NCI-H748 treated with DMSO at 0.1 percent for 48 hours (cell line): ENCODE measurements around the gene KCNA5.

ENCODE experiments used
- DNase-seq: peaks from one replicate; lab custom pipeline; 2025; lab: John Stamatoyannopoulos, UW

Gene KCNA5

GRCh38 chr12:5043589-5044419 lies at the start of gene KCNA5:
Gene KCNA5 (plus strand): TSS chr12:5043879. CDS start chr12:5044148, 269 bp downstream.
- peak; percentile 46 for DNase-seq

- no peak for DNase-seq
Observed at GRCh38 chr12:4994622-4995021, 49.1 kb upstream of the KCNA5 start.

DNA sequence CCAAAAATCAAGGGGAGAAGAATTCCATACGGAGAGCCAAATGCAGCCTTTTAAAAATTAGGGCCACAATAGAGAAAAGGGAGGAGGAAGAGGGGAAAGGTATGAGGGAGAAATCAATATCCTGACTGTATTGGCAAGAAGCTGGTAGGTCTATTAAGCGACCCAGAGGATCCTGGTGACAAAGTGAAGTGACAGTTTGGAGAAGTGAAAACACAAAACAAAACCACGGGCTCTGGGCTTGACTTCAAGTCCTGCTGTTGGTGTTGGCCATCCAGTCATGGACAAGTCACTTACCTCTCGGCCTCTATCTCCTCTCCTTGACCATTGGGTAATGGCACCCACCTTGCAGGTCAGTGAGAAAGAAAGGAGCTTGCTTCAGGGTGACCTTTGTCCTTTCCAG lies 47.0 kb upstream of the KCNA5 start:
- DNase-seq, result no peak

- no peak for DNase-seq
Observed at GRCh38 chr12:4997939-4998338, 45.7 kb upstream of the KCNA5 start.

- no peak for DNase-seq
Observed at GRCh38 chr12:5000204-5000603, 43.5 kb upstream of the KCNA5 start.

DNA sequence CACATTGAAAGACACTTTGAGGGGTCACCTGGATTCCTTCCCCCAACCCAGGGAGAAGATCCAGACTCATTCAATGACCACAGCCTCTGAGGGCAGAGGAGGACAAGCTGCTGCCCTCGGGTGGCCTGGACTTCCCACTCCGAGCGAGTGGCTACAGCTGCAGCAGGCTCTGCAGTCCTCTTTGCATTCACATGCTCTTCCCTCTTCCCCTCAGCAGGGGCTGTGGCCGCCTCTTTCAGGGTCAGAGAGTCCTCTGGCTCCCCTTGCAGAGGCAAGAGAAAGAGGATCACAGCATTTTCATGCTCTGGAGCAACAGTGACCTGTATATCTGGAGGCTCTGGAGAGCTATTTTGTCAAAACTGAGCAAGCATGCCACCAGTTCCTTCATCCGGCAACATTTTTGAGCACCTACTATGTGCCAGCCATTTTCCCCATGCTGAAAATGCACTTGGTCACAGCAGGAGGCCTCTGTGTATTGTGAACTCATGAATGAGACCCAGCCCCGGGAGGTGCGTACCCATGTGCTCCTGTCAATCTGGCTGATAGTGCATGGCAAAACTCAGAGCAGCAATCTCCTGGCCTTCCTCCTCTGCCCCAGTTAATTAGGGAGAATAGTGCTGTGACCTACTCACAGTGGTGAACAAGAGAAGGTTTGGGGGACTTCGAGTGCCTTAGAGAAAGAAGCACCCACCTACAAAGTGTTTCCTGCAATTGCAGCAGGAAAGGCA lies 42.9 kb upstream of the KCNA5 start:
- DNase-seq, result no peak

GRCh38 chr12:5003025-5003666 lies 40.5 kb upstream of the KCNA5 start:
- DNase-seq, result peak; percentile 23

GRCh38 chr12:5008661-5009060 lies 35.0 kb upstream of the KCNA5 start:
- no peak for DNase-seq

GRCh38 chr12:5010151-5010550 lies 33.5 kb upstream of the KCNA5 start:
- no peak for DNase-seq

DNA sequence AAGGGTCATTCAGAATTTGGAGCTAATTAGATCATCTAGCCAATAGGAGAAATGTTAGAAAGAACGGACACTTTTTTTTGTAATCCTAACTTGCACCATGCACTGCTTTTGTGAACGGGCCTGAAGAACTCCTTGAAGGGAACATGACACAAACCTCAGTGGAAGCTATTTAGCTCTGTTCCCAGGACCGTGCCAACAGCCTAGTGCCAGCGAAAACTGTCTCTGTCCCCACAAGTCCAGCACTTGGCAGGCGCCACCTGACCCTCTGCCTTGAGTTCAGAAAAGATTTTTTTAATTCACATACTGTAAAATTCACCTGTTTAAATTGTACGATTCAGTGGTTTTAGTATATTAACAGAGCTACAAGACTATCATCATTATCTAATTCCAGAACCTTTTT lies 31.3 kb upstream of the KCNA5 start:
- DNase-seq, result no peak

GRCh38 chr12:5013266-5013730 lies 30.4 kb upstream of the KCNA5 start:
- no peak for DNase-seq

DNA sequence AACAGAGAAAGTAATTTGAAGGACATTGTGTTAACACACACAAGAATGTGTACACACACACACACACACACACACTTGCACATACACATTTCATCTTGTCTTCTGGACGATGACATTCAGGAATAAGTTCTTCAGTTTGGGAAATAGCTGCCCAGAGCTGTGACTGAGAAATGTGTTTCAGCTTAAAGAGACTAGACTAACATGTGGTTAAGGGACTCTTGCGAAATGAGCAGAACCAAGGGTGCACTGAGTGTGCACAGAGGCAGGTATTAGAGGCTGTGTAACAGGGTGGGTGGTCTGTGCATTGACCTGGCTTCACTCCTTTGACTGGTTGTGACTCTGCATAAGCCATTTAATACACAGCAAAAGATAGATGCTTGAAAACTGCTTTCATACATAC lies 29.4 kb upstream of the KCNA5 start:
- DNase-seq, result no peak

DNA sequence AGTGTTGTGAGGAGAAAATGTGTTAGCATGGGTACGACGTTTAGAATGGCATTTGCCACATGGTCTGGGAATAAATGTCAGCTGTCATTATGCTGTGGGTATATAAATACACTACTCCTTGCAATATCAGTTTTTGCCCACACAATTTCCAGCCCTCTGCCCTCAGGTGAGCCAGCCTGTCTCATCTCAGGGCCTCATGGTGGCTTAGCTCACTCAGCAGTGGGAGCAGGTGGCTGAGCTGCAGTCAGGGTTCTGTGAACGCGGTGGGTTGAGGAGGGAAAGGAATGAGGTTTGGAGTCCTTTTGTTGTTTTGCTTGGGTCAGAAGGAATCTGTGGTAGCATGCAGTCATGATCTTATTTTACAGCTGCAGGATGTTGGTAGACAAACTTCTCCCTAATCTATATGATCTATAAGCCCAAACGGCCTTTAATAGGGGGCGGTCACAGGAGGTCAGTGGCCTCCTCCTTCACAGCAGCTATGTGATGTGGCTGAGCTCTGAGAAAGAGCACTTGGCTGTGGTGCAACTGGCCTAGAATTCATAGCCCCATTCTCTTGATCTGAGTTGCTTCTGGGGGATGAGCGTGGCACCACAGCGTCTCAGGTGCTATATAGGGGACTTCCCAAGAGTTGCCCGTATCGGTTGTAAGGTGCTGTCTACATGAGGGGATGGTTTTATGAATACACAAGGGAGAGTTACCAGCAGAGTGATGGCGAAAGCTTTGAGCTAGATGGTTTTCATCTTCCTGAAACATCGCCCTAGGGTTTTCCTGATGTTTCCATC lies 27.8 kb upstream of the KCNA5 start:
- DNase-seq, result no peak

- no peak for DNase-seq
Observed at GRCh38 chr12:5016526-5016925, 27.2 kb upstream of the KCNA5 start.

GRCh38 chr12:5017638-5018348 lies 25.9 kb upstream of the KCNA5 start:
- DNase-seq, result no peak

GRCh38 chr12:5018677-5019076 lies 25.0 kb upstream of the KCNA5 start:
- DNase-seq, result no peak

- DNase-seq, result no peak
Observed at GRCh38 chr12:5022025-5022424, 21.7 kb upstream of the KCNA5 start.

DNA sequence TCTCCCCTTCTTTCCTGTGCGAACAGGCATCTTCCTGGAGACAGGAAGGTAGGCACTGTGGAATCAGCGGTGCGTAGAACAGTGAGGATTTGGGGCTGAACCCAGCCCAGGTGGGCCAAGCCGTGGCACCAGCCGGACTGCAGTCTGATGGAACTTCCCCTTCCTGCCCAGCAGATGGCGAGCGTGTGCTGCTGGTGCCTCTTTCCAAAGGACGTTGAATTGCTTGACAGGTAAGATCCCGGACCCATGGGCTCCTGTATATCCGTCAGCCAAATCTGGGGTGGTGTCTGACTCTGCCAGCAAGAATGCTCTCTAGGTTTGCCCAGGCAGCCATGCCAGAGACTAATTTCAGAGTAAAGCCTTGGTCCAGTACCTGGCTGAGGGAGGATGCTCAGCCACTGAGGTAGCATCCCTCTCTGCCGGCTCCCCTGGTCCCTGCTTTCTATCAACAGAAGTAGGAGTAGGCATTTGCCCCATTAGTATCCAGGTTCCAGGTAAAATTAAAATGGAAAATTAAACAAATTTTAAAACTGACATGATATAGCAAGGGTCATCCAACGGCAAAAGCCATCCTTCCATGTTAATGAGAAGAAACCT lies 21.1 kb upstream of the KCNA5 start:
- peak; percentile 4 for DNase-seq

DNA sequence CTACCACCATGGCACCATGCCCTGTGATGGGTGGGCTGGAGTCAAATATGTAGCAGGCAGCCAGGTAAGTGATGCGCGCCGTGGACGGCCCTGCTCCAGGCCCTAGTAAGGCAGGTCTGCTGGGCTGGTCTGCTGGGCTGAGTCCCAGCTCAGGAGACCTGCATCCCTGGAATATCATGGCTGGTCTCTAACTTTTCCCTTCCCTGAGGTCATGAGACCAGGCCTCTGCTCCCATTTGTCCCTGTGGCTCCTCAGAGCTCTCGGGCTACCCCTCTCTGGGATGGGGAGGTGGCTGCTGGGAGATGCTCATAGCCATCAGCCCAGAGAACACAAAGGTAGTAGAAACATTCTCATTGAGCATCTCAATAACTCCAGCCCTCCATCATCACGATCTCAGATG lies 19.8 kb upstream of the KCNA5 start:
- no peak for DNase-seq

GRCh38 chr12:5026342-5026938 lies 17.2 kb upstream of the KCNA5 start:
- no peak for DNase-seq
